Thyroid gland (tissue), 4 donors: ENCODE results near the gene ESYT1. TPM values are rescaled to one million over a fixed set of nuclear protein-coding genes. Genes with fewer than 3 reads are reported as not detected.

Source experiments
- DNase-seq, 2 donors: peaks; one replicate each; pipeline ENCODE4 v3.0.0-alpha.2; 2019
- H3K27ac ChIP-seq, 3 donors: fragments of 200-600 bp; sonication (generic); 1 replicate in 2 of 3; 2 replicates in 1 of 3; pipeline ENCODE4 v1.5.1; 2016 to 2019; ENCODE audit warnings: mild to moderate bottlenecking in 1 of 3, moderate library complexity in 1 of 3
- H3K27me3 ChIP-seq: fragments of 200-600 bp; sonication (generic); one replicate; pipeline ENCODE4 v1.5.1; 2019
- H3K36me3 ChIP-seq, 2 donors: fragments of 200-600 bp; sonication (generic); one replicate each; pipeline ENCODE4 v1.5.1; 2016 to 2019
- H3K4me1 ChIP-seq, 2 donors: fragments of 200-600 bp; sonication (generic); one replicate each; pipeline ENCODE4 v1.5.1; 2017 to 2019
- H3K4me3 ChIP-seq, 3 donors: fragments of 200-600 bp; sonication (generic); replicated peaks in 1 of 3; 1 replicate in 2 of 3; 2 replicates in 1 of 3; pipeline ENCODE4 v1.5.1; 2016; ENCODE audit warnings: mild to moderate bottlenecking in 1 of 3
- H3K9me3 ChIP-seq: fragments of 200-600 bp; sonication (generic); one replicate; pipeline ENCODE4 v1.5.1; 2017
- POLR2A ChIP-seq, 2 donors: fragments of 450-650 bp; IDR thresholded peaks; one replicate each; pipeline ENCODE4 v1.6.1; 2017; ENCODE audit warnings: antibody characterized with exemption in 2 of 2, mild to moderate bottlenecking in 2 of 2, moderate library complexity in 1 of 2
- WGBS, 2 donors: methylation state at CpG; one replicate each; pipeline ENCODE4 v1.1.5; 2017; 5-methylcytosine and 5-hydroxymethylcytosine counted together
- intact Hi-C: fragments of 100-400 bp; cut with DNase I; formaldehyde crosslinking; loops from one replicate; pipeline ENCODE4 v1.15.1; 2023
- total RNA-seq, 4 donors: library from RNA; depleted of rRNA; stranded (reverse); fragments of >200 nt; gene quantifications; one replicate each; pipeline ENCODE4 v1.2.3, GENCODE V29; 2016
- TF ChIP-seq, protein P1 (sequence below), 6 experiments: fragments of 200-600 bp in 3 of 6; fragments of 450-650 bp in 3 of 6; sonication (generic) in 3 of 6; IDR thresholded peaks; one replicate each; pipeline ENCODE4 v1.5.1; 2016 to 2019; ENCODE audit warnings: antibody characterized with exemption in 6 of 6, mild to moderate bottlenecking in 2 of 6, inconsistent platforms in 1 of 6, moderate library complexity in 1 of 6

ESYT1 gene
- total RNA-seq, 4 donors from 2014 or later: 60.6 to 84.7 (median 68.7) TPM

DNA sequence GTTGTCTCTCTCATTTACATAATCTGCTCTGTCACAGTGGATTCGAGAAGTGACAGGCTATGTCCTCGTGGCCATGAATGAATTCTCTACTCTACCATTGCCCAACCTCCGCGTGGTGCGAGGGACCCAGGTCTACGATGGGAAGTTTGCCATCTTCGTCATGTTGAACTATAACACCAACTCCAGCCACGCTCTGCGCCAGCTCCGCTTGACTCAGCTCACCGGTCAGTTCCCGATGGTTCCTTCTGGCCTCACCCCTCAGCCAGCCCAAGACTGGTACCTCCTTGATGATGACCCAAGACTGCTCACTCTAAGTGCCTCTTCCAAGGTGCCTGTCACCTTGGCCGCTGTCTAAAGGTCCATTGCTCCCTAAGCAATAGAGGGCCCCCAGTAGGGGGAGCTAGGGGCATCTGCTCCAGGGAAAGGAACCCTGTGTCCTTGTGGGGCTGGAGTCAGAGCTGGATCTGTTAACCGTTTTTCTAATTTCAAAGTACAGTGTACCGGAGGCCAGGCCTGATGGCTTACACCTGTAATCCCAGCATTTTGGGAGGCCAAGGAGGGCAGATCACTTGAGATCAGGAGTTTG lies 43.0 kb upstream of the ESYT1 start:
- Histone ChIP-seq H3K4me1 (peaks cover 6 to 30% of the 10 kb centered on the region in 2 donors), H3K9me3 (no peaks in the 10 kb centered on the region), H3K27me3 (no peaks in the 10 kb centered on the region), H3K27ac (no peak overlapping the region), H3K36me3 (no peaks in the 10 kb centered on the region), H3K4me3 (no peak overlapping the region)
- no peak for DNase-seq
- intact Hi-C loops: no loop called here
- 89 to 95% methylated on average over 15 of the region's 15 CpGs for WGBS, 2 donors
- TF ChIP-seq POLR2A (IDR thresholded peaks at IDR 0.05): no peak
- TF ChIP-seq, protein P1, sequence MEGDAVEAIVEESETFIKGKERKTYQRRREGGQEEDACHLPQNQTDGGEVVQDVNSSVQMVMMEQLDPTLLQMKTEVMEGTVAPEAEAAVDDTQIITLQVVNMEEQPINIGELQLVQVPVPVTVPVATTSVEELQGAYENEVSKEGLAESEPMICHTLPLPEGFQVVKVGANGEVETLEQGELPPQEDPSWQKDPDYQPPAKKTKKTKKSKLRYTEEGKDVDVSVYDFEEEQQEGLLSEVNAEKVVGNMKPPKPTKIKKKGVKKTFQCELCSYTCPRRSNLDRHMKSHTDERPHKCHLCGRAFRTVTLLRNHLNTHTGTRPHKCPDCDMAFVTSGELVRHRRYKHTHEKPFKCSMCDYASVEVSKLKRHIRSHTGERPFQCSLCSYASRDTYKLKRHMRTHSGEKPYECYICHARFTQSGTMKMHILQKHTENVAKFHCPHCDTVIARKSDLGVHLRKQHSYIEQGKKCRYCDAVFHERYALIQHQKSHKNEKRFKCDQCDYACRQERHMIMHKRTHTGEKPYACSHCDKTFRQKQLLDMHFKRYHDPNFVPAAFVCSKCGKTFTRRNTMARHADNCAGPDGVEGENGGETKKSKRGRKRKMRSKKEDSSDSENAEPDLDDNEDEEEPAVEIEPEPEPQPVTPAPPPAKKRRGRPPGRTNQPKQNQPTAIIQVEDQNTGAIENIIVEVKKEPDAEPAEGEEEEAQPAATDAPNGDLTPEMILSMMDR (IDR thresholded peaks at IDR 0.05): peak in 1 of 6 experiments; percentile 8

DNA sequence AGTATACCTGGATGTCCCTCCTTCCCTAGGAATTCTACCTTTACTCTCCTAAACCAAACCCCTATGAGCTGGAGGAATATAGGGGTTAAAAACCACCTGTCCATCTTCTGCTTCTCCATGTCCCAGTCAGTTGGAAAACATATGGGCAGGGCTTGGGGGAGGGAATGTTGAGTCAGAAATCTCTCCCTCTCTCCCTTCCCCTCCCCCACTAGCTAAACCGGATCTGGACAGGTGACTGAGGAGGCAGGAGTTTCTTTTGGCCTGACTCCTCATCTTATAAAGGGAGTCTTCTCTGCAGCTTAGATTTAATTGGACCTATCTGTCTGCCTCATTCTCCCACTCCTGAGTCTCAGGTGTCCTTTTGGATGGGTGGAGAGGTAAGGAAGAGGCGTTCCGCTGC lies 42.0 kb upstream of the ESYT1 start:
- Histone ChIP-seq H3K9me3 (no peaks in the 10 kb centered on the region), H3K27me3 (no peaks in the 10 kb centered on the region), H3K36me3 (no peaks in the 10 kb centered on the region), H3K27ac (no peak overlapping the region), H3K4me1 (peaks cover 6 to 22% of the 10 kb centered on the region in 2 donors), H3K4me3 (no peak overlapping the region)
- TF ChIP-seq POLR2A (IDR thresholded peaks at IDR 0.05): no peak
- TF ChIP-seq, protein P1 (IDR thresholded peaks at IDR 0.05): no peak
- WGBS, 2 donors: 65 to 85% methylated on average over 3 of the region's 3 CpGs
- DNase-seq: peak; percentile 37 to 57
- intact Hi-C loops: no loop called here

DNA sequence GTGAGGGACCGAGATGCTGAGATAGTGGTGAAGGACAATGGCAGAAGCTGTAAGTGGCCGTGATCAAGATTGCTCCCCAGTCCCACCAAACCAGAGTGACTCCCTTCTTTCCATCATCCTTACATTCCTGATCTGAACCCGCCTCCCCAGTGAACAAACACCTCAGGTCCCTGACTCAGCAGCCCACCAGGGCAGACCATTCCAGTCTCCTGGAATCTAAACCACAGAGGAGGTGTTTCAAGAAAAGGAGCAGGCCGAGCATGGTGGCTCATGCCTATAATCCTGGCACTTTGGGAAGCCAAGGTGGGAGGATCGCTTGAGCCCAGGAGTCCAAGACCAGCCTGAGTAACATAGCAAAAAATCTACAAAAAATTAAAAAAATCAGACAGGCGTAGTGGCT lies 41.5 kb upstream of the ESYT1 start:
- 86 to 89% methylated on average over 6 of the region's 6 CpGs for WGBS, 2 donors
- intact Hi-C loops: no loop called here
- Histone ChIP-seq H3K4me1 (peaks cover 6 to 18% of the 10 kb centered on the region in 2 donors), H3K9me3 (no peaks in the 10 kb centered on the region), H3K27ac (peak overlapping the region in 1 of 3 donors; percentile 24), H3K36me3 (no peaks in the 10 kb centered on the region), H3K27me3 (no peaks in the 10 kb centered on the region), H3K4me3 (no peak overlapping the region)
- no peak for DNase-seq
- TF ChIP-seq, protein P1 (IDR thresholded peaks at IDR 0.05): no peak

DNA sequence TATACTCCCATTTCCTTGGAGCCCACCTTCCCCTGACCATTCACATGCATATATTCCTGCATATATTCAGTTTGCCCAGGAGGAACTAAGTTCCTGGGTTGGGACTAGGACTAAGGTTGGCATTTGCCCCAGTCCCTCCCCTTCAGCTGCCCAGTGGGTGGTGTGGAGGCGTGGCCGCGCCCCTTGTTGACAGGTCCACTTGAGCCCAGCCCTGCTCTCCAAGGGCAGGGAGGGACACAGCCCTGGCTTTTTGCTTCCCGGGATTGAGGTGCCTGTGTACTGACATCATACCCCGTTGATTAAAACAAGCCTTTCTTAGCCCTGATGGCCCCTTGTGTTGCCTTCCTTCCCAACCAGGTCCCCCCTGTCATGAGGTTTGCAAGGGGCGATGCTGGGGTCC lies 40.8 kb upstream of the ESYT1 start:
- intact Hi-C loops: no loop called here
- Histone ChIP-seq H3K9me3 (no peaks in the 10 kb centered on the region), H3K36me3 (no peaks in the 10 kb centered on the region), H3K4me3 (no peak overlapping the region), H3K27me3 (no peaks in the 10 kb centered on the region), H3K27ac (peak overlapping the region; percentile 12 to 61 (median 34)), H3K4me1 (peaks cover 6 to 18% of the 10 kb centered on the region in 2 donors)
- DNase-seq: peak; percentile 97 to 98
- 35 to 60% methylated on average over 4 to 6 of the region's 6 CpGs for WGBS, 2 donors
- TF ChIP-seq, protein P1 (IDR thresholded peaks at IDR 0.05): no peak
- TF ChIP-seq POLR2A (IDR thresholded peaks at IDR 0.05): no peak

DNA sequence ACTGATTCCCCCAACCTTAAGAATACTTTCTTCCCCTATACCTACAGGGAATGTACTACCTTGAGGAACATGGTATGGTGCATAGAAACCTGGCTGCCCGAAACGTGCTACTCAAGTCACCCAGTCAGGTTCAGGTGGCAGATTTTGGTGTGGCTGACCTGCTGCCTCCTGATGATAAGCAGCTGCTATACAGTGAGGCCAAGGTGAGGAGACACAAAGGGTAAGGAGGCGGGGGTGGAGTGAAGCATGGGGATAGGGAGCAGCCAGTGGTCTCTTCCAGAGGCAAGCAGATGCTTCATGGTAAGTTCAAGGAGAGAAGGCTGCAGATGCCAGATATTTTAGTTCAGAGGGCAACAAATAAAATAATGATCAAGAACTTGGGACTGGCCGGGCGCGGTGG lies 30.3 kb upstream of the ESYT1 start:
- no peak overlapping the region for H3K4me3 ChIP-seq
- peaks cover 0 to 5% of the 10 kb centered on the region in 2 donors for H3K36me3 ChIP-seq
- TF ChIP-seq POLR2A (IDR thresholded peaks at IDR 0.05): no peak
- TF ChIP-seq, protein P1 (IDR thresholded peaks at IDR 0.05): no peak
- H3K27me3 ChIP-seq: no peaks in the 10 kb centered on the region
- H3K27ac ChIP-seq: no peak overlapping the region
- WGBS, 2 donors: 93 to 95% methylated on average over 6 of the region's 6 CpGs
- no peak for DNase-seq
- intact Hi-C loops: no loop called here
- H3K9me3 ChIP-seq: no peaks in the 10 kb centered on the region
- no peaks in the 10 kb centered on the region for H3K4me1 ChIP-seq
